GM20431 (cell line): ENCODE results near the gene RPL28.

Experiments
- in situ Hi-C: fragments of 300-500 bp; cut with MseI, MboI; formaldehyde crosslinking; loops from one replicate; pipeline ENCODE4 v1.15.0; 2020; ENCODE audit warnings: low sequenced_read_pairs; ENCODE audit not compliant: unreplicated experiment

Gene RPL28

DNA sequence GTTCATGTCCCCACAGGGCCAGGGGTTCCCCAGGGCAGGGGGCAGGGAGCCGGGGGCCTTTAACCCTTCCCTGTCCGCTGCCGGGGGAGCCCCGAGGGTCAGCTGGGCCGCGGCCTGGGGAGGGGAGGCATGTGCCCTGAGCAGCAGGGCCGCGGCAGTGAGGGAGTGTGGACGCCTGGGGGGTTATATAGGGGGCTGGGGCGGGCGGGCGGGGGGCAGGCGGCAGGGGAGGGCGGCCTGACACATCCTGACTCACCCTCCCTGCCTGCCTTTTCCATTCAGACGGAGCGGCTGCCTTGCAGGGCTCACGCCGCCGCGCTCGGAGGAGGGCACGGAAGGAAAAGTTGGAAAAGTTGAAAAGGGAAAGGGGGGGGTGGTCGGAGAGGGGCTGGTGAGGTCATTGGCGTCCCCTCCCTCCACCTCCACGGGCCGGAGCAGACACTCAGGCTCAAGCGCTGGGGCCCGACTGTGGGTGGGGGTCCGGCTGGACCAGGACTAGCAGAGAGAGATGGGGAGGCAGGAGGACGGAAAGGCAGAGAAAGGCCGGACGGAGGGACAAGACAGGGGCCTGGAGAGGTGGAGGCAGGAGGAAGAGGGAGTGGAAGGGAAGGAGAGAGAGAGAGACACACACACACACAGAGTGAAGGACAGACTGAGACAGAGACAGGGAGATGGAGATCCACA, 15.3 kb upstream of the RPL28 start, which contains the start of gene IL11:
IL11 (minus strand) TSS at position 159 of the 684 bp plus-strand sequence; CDS start at position 6, 153 bp downstream.
- in situ Hi-C loops, result no loop called here

DNA sequence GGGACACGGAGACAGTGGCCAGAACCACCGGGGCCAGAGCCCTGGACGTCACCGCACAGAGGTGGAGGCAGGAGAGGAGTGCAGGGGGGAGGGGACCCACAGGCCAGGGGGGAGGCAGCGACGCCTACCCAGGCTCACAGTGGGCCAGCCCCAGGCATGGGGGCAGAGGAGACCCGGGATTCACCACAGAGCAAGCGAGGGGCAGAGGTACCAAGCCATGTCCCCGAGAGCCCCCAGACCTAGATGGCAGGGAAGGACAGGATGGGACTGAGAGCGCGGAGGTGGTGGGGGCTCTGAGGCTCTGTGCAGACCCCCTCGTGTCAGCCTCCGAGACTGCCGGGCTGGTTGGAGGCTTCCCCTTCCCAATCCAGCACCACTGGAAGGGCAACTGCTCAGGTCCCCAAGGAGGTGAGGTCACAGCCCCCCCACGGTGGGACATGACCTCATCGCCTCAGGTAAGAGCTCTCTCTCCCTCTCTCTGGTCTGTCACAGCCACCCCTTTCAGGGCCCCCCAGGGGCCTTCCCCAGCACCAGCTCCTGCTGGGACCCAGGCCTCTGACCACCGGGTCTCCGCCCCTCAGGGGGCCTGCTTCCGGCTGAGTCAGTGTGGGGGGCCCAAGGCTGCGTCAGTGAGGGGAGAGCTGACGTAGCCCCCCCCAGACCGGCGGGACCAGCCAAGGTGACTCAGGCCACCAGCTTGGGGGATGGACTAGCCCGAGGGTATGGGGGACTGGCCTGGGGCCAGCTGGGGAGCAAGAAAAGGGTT, 13.2 kb upstream of the RPL28 start:
- in situ Hi-C loops, result no loop called here

DNA sequence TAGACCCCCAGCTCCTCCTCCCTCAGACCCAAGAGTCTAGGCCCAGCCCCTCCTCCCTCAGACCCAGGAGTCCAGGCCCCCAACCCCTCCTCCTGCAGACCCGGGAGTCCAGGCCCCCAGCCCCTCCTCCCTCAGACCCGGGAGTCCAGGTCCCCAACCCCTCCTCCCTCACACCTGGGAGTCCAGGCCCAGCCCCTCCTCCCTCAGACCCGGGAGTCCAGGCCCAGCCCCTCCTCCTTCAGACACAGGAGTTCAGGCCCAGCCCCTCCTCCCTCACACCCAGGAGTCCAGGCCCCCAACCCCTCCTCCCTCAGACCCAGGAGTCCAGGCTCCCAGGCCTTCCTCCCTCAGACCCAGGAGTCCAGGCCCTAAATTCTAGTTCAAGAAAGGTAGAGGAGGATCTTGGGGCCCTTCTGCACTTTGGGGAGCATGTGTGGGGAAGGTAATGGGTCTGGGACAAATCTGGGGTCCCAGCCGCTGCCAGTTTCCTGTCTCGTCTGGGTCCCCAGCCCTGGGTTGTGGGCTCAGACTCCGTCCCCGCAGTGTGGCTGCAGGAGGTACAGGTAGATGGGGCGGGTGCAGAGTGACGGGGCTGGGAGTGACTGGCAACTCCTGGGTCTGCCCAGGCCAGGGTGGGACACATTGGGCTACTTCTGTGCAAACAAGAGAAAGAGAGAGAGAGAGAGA, 12.3 kb upstream of the RPL28 start:
- in situ Hi-C loops, result no loop called here

DNA sequence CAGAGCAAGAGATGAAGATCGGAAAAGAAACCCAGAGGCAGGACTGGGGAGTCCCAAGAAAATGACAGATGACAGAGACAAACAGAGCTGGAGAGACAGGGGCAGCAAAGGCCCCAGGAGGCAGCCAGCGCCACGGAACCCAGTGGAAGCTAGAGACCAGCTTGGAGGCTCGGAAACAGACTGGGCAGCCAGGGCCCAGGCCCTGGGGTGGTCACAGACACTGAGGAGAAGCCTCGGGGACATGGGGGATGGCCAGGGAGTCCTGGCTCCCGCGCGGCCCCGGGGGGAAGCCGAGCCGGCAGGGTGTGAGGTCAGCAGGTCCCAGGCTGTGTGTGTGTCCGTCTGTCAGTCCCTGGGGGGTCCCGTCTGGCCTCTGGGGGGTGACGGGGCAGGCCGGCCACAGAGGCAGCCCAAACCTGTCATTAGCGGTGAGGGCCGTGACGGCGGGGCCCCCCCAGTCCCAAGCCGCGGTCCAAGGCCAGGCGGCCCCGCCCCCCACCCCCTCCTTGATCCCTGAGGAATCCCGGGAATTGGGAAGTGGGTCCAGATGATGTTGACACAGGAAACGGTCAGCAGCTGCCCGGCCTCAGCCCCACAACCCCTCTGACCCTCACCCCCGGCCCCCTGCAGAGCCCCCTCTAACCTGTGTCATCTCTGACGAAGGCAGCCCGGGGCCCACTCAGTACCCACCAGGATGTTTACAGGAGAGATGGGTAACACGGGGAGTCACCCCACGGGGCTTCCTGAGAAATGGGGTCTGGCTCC, 11.6 kb upstream of the RPL28 start:
- in situ Hi-C loops, result no loop called here

DNA sequence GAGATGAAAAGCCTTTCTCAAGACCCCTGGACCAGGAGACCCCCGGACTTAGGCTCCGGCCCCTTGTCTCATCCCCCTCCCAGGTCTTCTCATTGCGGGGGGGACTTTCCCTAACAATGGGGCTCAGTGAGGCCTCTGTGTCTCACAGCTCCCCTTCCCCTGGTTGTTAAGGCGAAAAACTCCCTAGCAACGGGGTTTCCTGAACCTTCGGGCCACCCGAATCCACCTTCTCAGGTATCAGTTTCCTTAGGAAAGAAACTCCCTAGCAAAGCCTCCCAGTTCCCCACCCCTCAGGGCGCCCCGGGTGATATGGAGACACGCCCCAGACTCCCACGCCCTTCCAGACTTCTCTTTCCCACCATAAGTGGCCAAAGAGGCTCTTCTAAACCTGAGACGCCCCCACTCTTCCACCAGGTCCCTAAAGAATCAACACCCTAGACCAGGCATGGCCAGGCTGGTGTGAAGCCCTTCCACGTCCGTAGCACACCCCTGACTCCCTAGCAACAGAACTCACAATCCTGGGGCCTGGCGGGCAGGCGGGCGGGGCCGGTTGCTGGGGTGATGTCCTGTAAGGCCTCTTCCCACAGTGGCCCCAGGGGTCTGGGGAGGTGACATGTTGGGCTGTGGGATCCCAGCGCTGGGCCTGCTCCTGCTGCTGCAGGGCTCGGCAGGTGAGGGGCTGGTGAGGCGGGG, 9.3 kb upstream of the RPL28 start, which contains the start of gene TMEM190:
TMEM190 (plus strand) TSS at position 586 of the 693 bp plus-strand sequence; CDS start at position 614, 28 bp downstream.
- in situ Hi-C loops, result no loop called here

DNA sequence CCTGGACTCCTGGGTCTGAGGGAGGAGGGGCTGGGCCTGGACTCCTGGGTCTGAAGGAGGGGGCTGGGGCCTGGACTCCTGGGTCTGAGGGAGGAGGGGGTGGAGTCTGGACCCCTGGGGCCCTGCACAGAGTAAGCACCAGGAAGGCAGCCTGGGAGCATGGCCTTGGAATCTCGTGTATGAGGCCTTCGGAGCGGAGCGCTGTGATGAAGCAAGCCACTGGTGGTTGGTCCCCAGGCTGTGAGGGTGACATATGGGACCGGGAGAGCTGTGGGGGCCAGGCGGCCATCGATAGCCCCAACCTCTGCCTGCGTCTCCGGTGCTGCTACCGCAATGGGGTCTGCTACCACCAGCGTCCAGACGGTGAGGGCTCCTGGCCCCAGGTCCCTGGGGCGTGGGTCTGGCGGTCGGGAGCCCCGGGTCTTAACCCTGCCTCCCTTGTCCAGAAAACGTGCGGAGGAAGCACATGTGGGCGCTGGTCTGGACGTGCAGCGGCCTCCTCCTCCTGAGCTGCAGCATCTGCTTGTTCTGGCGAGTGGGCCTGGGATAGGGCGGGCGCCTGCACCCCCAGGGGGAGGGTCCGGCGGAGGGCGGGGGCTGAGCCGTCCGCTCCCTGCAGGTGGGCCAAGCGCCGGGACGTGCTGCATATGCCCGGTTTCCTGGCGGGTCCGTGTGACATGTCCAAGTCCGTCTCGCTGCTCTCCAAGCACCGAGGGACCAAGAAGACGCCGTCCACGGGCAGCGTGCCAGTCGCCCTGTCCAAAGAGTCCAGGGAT, 8.2 kb upstream of the RPL28 start:
- in situ Hi-C loops, result no loop called here

DNA sequence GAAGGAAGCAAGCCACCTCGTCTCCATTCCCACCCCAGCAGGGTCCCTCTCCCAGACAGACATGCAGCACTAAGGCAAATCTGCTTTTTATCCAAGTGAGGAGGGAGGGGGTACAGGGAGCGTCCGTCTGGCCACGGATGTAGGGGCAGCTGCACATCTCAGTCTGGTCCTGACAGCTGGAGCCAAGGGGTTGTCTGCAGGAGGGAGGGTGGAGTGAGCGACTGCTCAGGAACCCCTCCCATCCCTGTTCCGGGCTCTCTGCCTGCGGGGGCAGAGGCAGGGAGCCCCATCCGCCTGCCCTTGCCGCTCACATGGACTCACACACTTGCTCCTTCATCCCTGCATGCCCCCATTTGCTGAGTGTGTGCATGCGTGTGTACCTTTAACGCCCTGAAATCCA, 6.6 kb upstream of the RPL28 start:
- in situ Hi-C loops, result no loop called here

DNA sequence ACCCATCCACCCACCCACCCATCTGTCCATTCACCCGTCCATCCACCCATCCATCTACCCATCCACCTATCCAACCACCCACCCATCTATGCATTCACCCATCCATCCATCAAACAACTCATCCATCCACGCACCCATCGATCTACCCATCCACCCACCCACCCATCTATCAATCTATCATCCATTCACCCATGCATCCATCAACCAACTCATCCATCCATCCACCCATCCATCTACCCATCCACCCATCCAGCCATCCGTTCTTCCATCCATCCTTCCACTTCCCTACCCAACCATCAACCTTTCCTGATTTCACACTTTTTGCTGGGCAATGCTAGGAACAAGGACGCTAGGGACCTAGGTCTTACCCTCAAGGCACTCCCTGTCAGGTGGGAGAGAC, 3.7 kb upstream of the RPL28 start:
- in situ Hi-C loops, result no loop called here

DNA sequence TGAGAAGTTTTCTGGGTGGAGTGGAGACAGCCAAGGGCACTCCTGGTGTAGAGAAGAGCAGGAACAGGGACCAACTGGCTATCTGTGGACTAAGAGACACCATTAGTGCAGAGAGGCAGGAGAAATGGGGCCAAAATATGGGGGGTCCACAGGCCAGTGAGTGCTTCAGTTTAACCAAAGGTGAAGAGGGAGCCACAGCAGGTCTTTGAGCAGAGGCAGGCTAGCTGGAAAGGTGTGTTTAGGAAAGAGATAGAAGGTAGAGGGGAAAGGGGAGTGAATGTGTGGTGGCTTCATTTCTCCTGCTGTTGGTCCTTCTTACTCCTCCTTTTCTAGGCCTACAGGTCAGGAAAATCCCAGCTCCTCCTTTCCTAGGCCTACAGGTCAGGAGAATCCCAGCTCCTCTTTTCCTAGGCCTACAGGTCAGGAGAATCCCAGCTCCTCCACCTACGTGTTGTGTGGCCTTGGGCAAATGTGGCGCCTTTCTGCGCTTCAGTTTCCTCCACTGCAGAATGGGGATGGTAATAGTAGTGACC, 3.1 kb upstream of the RPL28 start:
- in situ Hi-C loops, result no loop called here

DNA sequence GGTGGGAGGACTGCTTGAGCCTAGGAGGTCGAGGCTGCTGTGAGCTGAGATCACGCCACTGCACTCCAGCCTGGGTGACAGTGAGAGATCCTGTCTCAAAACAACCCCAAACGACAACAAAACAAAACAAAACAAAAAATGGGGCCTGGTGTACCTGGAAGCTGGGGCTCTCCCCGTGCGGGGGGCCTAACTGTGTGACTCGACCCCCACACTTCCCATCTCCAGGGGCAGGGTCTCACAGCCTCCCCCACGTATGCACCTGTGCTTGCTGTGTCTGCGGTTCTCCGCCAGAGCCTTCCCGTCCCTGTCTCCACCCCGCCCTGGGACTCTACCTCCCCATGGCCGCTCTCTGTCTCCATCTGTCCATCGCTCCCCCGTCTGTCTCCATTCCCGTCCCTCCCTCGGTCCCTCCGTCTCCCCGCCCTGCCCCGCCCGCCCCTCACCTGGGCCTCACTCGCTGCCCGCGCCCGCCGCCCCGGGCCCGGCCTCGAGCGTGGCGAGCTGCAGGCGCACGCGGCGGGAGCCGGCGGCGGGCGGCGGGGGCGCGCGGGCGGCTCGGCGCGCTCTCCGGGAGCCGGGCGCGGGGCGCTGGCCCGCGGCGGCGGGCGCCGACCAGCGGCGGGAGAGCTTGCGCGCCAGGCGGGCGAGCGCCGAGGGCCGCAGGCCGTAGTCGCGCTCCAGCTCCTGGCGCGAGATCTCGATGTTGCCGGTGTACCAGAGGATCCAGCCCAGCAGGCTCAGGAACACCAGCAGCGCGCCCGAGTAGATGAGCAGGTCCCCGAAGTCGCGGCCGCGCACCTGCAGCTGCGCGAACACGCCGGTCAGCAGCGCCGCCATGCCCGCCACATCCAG, 2.2 kb upstream of the RPL28 start:
- in situ Hi-C loops, result no loop called here

DNA sequence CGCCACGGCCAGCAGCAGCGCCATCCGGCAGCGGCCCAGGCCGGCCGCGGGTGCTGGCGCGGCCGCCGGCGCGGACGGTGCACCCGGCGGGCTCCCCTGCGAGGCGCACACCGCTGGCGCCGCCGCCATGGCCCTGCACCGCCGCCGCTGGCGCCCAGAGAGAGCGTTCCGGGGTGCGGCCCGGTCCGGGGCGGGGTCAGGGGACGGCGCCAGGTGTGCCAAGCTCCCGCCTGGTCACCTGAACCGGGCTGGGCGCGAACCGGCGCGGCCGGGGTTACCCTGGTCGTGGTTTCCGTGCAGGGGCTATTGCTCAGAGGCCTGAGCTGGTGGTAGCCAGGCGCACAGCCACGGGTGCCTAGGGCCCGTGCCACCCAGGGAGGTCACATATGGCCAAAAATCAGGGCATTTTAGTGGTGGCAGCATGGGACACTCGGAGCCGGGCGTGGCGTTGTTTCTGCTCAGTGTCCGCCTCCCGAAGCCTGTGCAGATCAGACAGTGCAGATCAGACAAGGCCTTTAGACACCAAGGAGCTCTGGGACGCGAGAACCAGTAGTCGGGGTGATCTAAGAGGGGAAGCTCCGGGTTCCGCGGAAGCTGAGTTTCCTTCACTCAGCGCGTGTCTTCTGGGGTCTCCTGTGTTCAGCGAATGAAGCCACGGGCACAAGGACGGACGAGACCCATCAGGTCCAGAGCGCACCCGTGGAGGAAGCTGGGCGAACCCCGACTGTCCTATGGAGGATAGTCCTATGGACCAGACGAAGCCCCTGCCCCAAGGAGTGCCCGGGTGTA, 1.4 kb upstream of the RPL28 start, which contains the start of gene TMEM238:
TMEM238 (minus strand) TSS at position 162 of the 789 bp plus-strand sequence; CDS start at position 129, 33 bp downstream.
- in situ Hi-C loops, result no loop called here

DNA sequence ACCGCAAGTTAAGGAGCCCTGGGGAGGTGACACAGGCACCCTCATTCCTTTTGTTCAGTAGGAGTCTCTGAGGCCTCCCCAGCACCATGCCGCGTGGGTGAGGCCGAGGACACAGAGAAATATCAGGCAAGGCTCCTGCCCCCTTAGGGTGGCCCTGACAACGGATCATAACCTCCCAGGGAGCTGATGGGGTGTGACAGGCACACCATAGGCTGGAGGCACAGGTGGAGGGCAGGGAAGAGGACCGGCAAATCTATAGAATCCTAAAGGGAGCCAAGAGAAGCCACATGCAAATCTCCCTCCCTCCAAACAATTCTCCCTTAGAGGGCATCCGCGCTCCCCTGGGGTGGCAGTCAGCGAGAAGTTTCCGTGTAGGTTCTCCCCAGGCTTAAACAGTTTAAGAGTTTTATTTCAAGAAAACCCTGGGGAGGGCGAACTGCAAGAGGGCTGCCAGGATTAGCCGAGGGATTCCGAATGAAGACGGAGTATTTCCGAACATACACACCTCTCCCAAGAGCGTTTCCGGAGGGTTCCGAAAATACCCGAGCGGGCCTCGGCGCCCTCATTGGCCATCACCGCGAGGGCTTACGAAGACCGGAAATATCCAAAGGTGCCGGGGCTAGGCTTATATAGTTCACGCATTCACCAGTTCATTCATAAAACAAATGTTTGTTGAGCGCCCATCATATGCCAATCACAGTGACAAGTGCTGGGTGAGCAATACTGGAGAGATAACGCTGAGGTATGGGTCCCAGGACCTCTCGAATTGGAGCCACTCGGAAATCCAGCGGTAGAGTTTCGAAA, 610 bp upstream of the RPL28 start:
- in situ Hi-C loops, result no loop called here

DNA sequence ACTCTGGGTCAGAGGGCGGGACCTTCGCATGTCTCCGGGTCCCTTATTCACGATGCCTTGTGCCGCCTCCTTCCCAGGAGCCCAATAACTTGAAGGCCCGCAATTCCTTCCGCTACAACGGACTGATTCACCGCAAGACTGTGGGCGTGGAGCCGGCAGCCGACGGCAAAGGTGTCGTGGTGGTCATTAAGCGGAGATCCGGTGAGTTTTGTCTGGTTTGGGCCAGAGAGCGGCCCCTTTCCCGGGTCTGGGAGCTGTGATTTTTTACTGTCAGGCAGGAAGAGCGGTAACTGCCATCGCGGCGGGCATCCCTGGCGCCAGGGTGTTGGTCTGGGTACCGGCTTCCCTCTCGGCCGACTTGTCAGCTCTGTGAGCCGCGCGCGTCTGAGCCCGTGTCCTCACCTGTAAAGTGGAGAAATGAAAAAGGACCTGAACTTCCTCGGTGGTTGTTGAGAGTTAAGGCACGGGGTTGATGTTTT, 800 bp downstream of the RPL28 start:
- in situ Hi-C loops, result no loop called here

DNA sequence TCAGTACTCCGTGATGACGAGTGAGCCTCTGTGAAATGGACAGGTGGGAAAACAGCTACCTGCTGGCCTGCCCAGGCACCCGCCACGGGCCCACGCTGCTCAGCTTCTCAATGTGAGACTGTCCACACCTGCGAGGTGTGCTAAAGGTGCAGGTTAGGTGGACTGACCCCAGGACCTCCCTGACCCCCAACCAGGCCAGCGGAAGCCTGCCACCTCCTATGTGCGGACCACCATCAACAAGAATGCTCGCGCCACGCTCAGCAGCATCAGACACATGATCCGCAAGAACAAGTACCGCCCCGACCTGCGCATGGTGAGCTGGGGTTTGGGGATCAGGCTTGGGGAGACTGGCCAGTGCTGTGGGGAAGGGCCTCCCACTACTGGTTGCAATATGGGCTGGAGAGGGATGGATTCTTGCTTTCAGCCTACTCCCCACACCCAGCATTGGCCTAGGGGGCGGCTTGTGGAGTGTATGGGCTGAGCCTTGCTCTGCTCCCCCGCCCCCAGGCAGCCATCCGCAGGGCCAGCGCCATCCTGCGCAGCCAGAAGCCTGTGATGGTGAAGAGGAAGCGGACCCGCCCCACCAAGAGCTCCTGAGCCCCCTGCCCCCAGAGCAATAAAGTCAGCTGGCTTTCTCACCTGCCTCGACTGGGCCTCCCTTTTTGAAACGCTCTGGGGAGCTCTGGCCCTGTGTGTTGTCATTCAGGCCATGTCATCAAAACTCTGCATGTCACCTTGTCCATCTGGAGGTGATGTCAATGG, 2.2 kb downstream of the RPL28 start:
- in situ Hi-C loops, result no loop called here
